ENCODE measurements around the gene CHRNB4.

GRCh38 chr15:78619022-78619950, 21.7 kb downstream of the CHRNB4 start:
- TF ChIP-seq NR2F2 (IDR thresholded peaks at IDR 0.05) (no peak), CTCF (IDR thresholded peaks at IDR 0.05; ENCODE audit: low read depth, low read length, missing input control) (no peak), JUND (IDR thresholded peaks at IDR 0.05) (no peak), RAD21 (IDR thresholded peaks at IDR 0.05) (no peak), TAF1 (conservative IDR thresholded peaks at IDR 0.05) (no peak)
- TF ChIP-seq, protein P1, sequence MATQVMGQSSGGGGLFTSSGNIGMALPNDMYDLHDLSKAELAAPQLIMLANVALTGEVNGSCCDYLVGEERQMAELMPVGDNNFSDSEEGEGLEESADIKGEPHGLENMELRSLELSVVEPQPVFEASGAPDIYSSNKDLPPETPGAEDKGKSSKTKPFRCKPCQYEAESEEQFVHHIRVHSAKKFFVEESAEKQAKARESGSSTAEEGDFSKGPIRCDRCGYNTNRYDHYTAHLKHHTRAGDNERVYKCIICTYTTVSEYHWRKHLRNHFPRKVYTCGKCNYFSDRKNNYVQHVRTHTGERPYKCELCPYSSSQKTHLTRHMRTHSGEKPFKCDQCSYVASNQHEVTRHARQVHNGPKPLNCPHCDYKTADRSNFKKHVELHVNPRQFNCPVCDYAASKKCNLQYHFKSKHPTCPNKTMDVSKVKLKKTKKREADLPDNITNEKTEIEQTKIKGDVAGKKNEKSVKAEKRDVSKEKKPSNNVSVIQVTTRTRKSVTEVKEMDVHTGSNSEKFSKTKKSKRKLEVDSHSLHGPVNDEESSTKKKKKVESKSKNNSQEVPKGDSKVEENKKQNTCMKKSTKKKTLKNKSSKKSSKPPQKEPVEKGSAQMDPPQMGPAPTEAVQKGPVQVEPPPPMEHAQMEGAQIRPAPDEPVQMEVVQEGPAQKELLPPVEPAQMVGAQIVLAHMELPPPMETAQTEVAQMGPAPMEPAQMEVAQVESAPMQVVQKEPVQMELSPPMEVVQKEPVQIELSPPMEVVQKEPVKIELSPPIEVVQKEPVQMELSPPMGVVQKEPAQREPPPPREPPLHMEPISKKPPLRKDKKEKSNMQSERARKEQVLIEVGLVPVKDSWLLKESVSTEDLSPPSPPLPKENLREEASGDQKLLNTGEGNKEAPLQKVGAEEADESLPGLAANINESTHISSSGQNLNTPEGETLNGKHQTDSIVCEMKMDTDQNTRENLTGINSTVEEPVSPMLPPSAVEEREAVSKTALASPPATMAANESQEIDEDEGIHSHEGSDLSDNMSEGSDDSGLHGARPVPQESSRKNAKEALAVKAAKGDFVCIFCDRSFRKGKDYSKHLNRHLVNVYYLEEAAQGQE (IDR thresholded peaks at IDR 0.05): no peak
